Caco-2 (cell line): ENCODE results near the gene GOLGA6L25. TPM values are rescaled to one million over a fixed set of nuclear protein-coding genes. Genes with fewer than 3 reads are reported as not detected.
"Not testable (repeated sequence)": the region's sequence is repeated elsewhere in the genome, so short reads cannot be mapped to it uniquely, and the experiment has no call there.

Source experiments
- BruUV-seq: library from RNA; stranded (reverse); fragments of 400-500 nt; replicated peaks from 2 replicates; lab custom pipeline; 2021; lab: Mats Ljungman, UMichigan
- CTCF ChIA-PET: fragments of 300-600 bp; sonication (Branson Sonifier 250); formaldehyde crosslinking; loops from one replicate; lab custom pipeline; 2022; ENCODE audit warnings: antibody characterized with exemption; lab: Charles Lee
- POLR2A ChIA-PET: fragments of 300-600 bp; sonication (Branson Sonifier 250); formaldehyde crosslinking; loops from one replicate; lab custom pipeline; 2022; ENCODE audit warnings: antibody characterized with exemption; lab: Charles Lee
- DNase-seq, 2 experiments: peaks; one replicate each; pipeline versions ENCODE4 v3.0.0 to v3.0.0-alpha.2; 2020 to 2022
- H3K27me3 ChIP-seq: replicated peaks from 2 replicates; pipeline ENCODE4 v1.6.0; 2011; ENCODE audit warnings: low read length; ENCODE audit not compliant: control insufficient read depth, insufficient read depth
- H3K36me3 ChIP-seq: 2 replicates; pipeline ENCODE4 v1.5.1; 2011; ENCODE audit warnings: low read length; ENCODE audit not compliant: control insufficient read depth, insufficient read depth
- H3K4me1 ChIP-seq: fragments of 250-450 bp; sonication (Bioruptor Pico); 2 replicates; pipeline ENCODE4 v1.5.1; 2020; ENCODE audit warnings: mild to moderate bottlenecking
- H3K4me3 ChIP-seq: 2 replicates; pipeline ENCODE4 v1.5.1; 2011; ENCODE audit warnings: low read depth, mild to moderate bottlenecking, control low read depth, low read length
- H3K9me3 ChIP-seq: fragments of 250-450 bp; sonication (Bioruptor Pico); 2 replicates; pipeline ENCODE4 v1.5.1; 2020; ENCODE audit warnings: mild to moderate bottlenecking, moderate library complexity
- H3K27ac Mint-ChIP-seq: one replicate; pipeline ENCODE4 v1.8.0; 2022; ENCODE audit warnings: mixed read lengths; ENCODE audit not compliant: unreplicated experiment
- H3K27me3 Mint-ChIP-seq: one replicate; pipeline ENCODE4 v1.8.0; 2022; ENCODE audit warnings: mixed read lengths; ENCODE audit not compliant: insufficient read depth, unreplicated experiment
- H3K36me3 Mint-ChIP-seq: one replicate; pipeline ENCODE4 v1.8.0; 2022; ENCODE audit warnings: mild to moderate bottlenecking, mixed read lengths; ENCODE audit not compliant: insufficient read depth, unreplicated experiment
- H3K4me1 Mint-ChIP-seq: one replicate; pipeline ENCODE4 v1.8.0; 2022; ENCODE audit warnings: low read depth, mixed read lengths; ENCODE audit not compliant: unreplicated experiment
- H3K4me3 Mint-ChIP-seq: one replicate; pipeline ENCODE4 v1.8.0; 2022; ENCODE audit warnings: mild to moderate bottlenecking, moderate library complexity, mixed read lengths; ENCODE audit not compliant: unreplicated experiment
- H3K9me3 Mint-ChIP-seq: one replicate; pipeline ENCODE4 v1.8.0; 2022; ENCODE audit warnings: mixed read lengths; ENCODE audit not compliant: unreplicated experiment
- intact Hi-C: fragments of 100-400 bp; cut with micrococcal nuclease; formaldehyde crosslinking; loops from one replicate; pipeline ENCODE4 v1.10.0; 2022; ENCODE audit not compliant: unreplicated experiment
- total RNA-seq: library from RNA; stranded (reverse); gene quantifications from 2 replicates; pipeline ENCODE4 v1.2.3, GENCODE V29; 2022

The GOLGA6L25 gene
- total RNA-seq, 1 experiment from 2014 or later: not detected

GRCh38 chr15:28588977-28589606, 35.7 kb downstream of the GOLGA6L25 start:
- Mint-ChIP-seq H3K27ac (peak overlapping the region; percentile 83), H3K4me3 (peak overlapping the region; percentile 87)
- H3K4me3 ChIP-seq, H3K9me3 ChIP-seq, POLR2A ChIA-PET, DNase-seq, H3K27me3 Mint-ChIP-seq, CTCF ChIA-PET, H3K4me1 ChIP-seq, H3K9me3 Mint-ChIP-seq, BruUV-seq, H3K27me3 ChIP-seq, H3K4me1 Mint-ChIP-seq, H3K36me3 ChIP-seq, intact Hi-C loops, H3K36me3 Mint-ChIP-seq: not testable (repeated sequence)

- intact Hi-C loops, H3K9me3 ChIP-seq, POLR2A ChIA-PET, H3K4me1 ChIP-seq, CTCF ChIA-PET, H3K36me3 ChIP-seq, DNase-seq, H3K4me1 Mint-ChIP-seq, H3K36me3 Mint-ChIP-seq, H3K9me3 Mint-ChIP-seq, H3K27me3 Mint-ChIP-seq, H3K27me3 ChIP-seq, BruUV-seq: not testable (repeated sequence)
- Mint-ChIP-seq H3K4me3 (peak overlapping the region; percentile 87), H3K27ac (peak overlapping the region; percentile 83)
- peak overlapping the region; percentile 43 for H3K4me3 ChIP-seq
Measured at GRCh38 chr15:28589769-28590168, 36.4 kb downstream of the GOLGA6L25 start.

- H3K4me3 ChIP-seq, DNase-seq, H3K36me3 Mint-ChIP-seq, H3K36me3 ChIP-seq, intact Hi-C loops, H3K9me3 ChIP-seq, H3K4me1 Mint-ChIP-seq, H3K27me3 Mint-ChIP-seq, H3K4me3 Mint-ChIP-seq, H3K9me3 Mint-ChIP-seq, CTCF ChIA-PET, H3K27ac Mint-ChIP-seq, POLR2A ChIA-PET, BruUV-seq, H3K4me1 ChIP-seq, H3K27me3 ChIP-seq: not testable (repeated sequence)
Measured at GRCh38 chr15:28592395-28592794, 39.0 kb downstream of the GOLGA6L25 start.

GRCh38 chr15:28593424-28594129, 40.2 kb downstream of the GOLGA6L25 start:
- H3K36me3 ChIP-seq, H3K4me3 ChIP-seq, DNase-seq, H3K9me3 Mint-ChIP-seq, H3K4me1 ChIP-seq, POLR2A ChIA-PET, H3K36me3 Mint-ChIP-seq, H3K9me3 ChIP-seq, H3K27ac Mint-ChIP-seq, H3K27me3 ChIP-seq, intact Hi-C loops, H3K27me3 Mint-ChIP-seq, H3K4me3 Mint-ChIP-seq, H3K4me1 Mint-ChIP-seq, CTCF ChIA-PET: not testable (repeated sequence)
- BruUV-seq: TSS peak; percentile 12

- H3K36me3 ChIP-seq, DNase-seq, H3K4me3 ChIP-seq, H3K4me1 ChIP-seq, H3K4me1 Mint-ChIP-seq, H3K9me3 ChIP-seq, POLR2A ChIA-PET, intact Hi-C loops, H3K4me3 Mint-ChIP-seq, H3K9me3 Mint-ChIP-seq, H3K27ac Mint-ChIP-seq, CTCF ChIA-PET, H3K27me3 ChIP-seq, BruUV-seq, H3K36me3 Mint-ChIP-seq, H3K27me3 Mint-ChIP-seq: not testable (repeated sequence)
Measured at GRCh38 chr15:28597471-28597870, 44.1 kb downstream of the GOLGA6L25 start.

GRCh38 chr15:28598209-28598608, 44.8 kb downstream of the GOLGA6L25 start:
- H3K36me3 Mint-ChIP-seq, H3K4me1 ChIP-seq, H3K9me3 ChIP-seq, H3K4me3 ChIP-seq, H3K27me3 Mint-ChIP-seq, DNase-seq, H3K36me3 ChIP-seq, intact Hi-C loops, BruUV-seq, H3K9me3 Mint-ChIP-seq, H3K27ac Mint-ChIP-seq, CTCF ChIA-PET, H3K27me3 ChIP-seq, H3K4me3 Mint-ChIP-seq, H3K4me1 Mint-ChIP-seq, POLR2A ChIA-PET: not testable (repeated sequence)

- intact Hi-C loops, H3K36me3 ChIP-seq, DNase-seq, H3K9me3 Mint-ChIP-seq, H3K27ac Mint-ChIP-seq, POLR2A ChIA-PET, H3K4me3 Mint-ChIP-seq, H3K27me3 Mint-ChIP-seq, H3K4me3 ChIP-seq, H3K4me1 Mint-ChIP-seq, CTCF ChIA-PET, H3K36me3 Mint-ChIP-seq, H3K4me1 ChIP-seq, H3K9me3 ChIP-seq, H3K27me3 ChIP-seq, BruUV-seq: not testable (repeated sequence)
Measured at GRCh38 chr15:28602152-28602551, 48.8 kb downstream of the GOLGA6L25 start.
